ENCODE data around the gene MSMB.
"Not testable (repeated sequence)": the region's sequence is repeated elsewhere in the genome, so short reads cannot be mapped to it uniquely, and the experiment has no call there.

Gene MSMB

GRCh38 chr10:46050941-46051623 is 5.0 kb upstream of the MSMB start:
- no peak for DNase-seq (ENCODE audit: low read depth in 1 of 2, low spot score in 1 of 2)
- Histone ChIP-seq H3K4me3 (replicated peaks; ENCODE audit: insufficient read depth, low read length) (no peak overlapping the region), H3K27me3 (ENCODE audit: insufficient read depth, poor library complexity, severe bottlenecking) (no peaks in the 10 kb centered on the region), H3K27ac (replicated peaks) (no peak overlapping the region)
- TF ChIP-seq, protein P1, sequence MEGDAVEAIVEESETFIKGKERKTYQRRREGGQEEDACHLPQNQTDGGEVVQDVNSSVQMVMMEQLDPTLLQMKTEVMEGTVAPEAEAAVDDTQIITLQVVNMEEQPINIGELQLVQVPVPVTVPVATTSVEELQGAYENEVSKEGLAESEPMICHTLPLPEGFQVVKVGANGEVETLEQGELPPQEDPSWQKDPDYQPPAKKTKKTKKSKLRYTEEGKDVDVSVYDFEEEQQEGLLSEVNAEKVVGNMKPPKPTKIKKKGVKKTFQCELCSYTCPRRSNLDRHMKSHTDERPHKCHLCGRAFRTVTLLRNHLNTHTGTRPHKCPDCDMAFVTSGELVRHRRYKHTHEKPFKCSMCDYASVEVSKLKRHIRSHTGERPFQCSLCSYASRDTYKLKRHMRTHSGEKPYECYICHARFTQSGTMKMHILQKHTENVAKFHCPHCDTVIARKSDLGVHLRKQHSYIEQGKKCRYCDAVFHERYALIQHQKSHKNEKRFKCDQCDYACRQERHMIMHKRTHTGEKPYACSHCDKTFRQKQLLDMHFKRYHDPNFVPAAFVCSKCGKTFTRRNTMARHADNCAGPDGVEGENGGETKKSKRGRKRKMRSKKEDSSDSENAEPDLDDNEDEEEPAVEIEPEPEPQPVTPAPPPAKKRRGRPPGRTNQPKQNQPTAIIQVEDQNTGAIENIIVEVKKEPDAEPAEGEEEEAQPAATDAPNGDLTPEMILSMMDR (IDR thresholded peaks at IDR 0.05; ENCODE audit: insufficient read depth, low read length), result no peak
- TF ChIP-seq SPI1 (IDR thresholded peaks at IDR 0.05; ENCODE audit: borderline replicate concordance, low read depth), result peak; percentile 20; the same call in 1 of the 2 replicates
- no peak for TF ChIP-seq POLR2AphosphoS5 (IDR thresholded peaks at IDR 0.05; ENCODE audit: low read depth)
- TF ChIP-seq GABPA (IDR thresholded peaks at IDR 0.05; ENCODE audit: low read depth), result no peak
- TF ChIP-seq, protein P2, sequence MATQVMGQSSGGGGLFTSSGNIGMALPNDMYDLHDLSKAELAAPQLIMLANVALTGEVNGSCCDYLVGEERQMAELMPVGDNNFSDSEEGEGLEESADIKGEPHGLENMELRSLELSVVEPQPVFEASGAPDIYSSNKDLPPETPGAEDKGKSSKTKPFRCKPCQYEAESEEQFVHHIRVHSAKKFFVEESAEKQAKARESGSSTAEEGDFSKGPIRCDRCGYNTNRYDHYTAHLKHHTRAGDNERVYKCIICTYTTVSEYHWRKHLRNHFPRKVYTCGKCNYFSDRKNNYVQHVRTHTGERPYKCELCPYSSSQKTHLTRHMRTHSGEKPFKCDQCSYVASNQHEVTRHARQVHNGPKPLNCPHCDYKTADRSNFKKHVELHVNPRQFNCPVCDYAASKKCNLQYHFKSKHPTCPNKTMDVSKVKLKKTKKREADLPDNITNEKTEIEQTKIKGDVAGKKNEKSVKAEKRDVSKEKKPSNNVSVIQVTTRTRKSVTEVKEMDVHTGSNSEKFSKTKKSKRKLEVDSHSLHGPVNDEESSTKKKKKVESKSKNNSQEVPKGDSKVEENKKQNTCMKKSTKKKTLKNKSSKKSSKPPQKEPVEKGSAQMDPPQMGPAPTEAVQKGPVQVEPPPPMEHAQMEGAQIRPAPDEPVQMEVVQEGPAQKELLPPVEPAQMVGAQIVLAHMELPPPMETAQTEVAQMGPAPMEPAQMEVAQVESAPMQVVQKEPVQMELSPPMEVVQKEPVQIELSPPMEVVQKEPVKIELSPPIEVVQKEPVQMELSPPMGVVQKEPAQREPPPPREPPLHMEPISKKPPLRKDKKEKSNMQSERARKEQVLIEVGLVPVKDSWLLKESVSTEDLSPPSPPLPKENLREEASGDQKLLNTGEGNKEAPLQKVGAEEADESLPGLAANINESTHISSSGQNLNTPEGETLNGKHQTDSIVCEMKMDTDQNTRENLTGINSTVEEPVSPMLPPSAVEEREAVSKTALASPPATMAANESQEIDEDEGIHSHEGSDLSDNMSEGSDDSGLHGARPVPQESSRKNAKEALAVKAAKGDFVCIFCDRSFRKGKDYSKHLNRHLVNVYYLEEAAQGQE (IDR thresholded peaks at IDR 0.05; ENCODE audit: insufficient replicate concordance, low read depth), result no peak

DNA sequence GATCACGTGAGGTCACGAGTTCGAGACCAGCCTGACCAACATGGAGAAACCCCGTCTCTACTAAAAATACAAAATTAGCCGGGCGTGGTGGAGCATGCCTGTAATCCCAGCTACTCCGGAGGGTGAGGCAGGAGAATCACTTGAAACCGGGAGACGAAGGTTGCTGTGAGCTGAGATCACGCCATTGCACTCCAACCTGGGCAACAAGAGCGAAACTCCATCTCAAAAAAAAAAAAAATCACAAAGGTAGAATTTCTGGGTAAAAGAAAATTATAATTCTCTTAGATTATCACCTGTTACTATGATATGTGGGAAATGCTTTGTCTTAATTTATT is 3.4 kb upstream of the MSMB start:
- DNase-seq (ENCODE audit: low read depth in 1 of 2, low spot score in 1 of 2); H3K27me3 ChIP-seq (ENCODE audit: insufficient read depth, poor library complexity, severe bottlenecking); H3K27ac ChIP-seq (replicated peaks); H3K4me3 ChIP-seq (replicated peaks; ENCODE audit: insufficient read depth, low read length): not testable (repeated sequence)

GRCh38 chr10:46048152-46048551 is 2.1 kb upstream of the MSMB start:
- H3K27ac ChIP-seq (replicated peaks), result no peak overlapping the region
- no peak for DNase-seq (ENCODE audit: low read depth in 1 of 2, low spot score in 1 of 2)
- no peak overlapping the region for H3K4me3 ChIP-seq (replicated peaks; ENCODE audit: insufficient read depth, low read length)
- no peaks in the 10 kb centered on the region for H3K27me3 ChIP-seq (ENCODE audit: insufficient read depth, poor library complexity, severe bottlenecking)
- TF ChIP-seq, protein P2 (IDR thresholded peaks at IDR 0.05; ENCODE audit: insufficient replicate concordance, low read depth), result no peak
- TF ChIP-seq SPI1 (IDR thresholded peaks at IDR 0.05; ENCODE audit: borderline replicate concordance, low read depth), result no peak
- no peak for TF ChIP-seq POLR2AphosphoS5 (IDR thresholded peaks at IDR 0.05; ENCODE audit: low read depth)
- TF ChIP-seq, protein P1 (IDR thresholded peaks at IDR 0.05; ENCODE audit: insufficient read depth, low read length), result no peak
- no peak for TF ChIP-seq GABPA (IDR thresholded peaks at IDR 0.05; ENCODE audit: low read depth)

DNA sequence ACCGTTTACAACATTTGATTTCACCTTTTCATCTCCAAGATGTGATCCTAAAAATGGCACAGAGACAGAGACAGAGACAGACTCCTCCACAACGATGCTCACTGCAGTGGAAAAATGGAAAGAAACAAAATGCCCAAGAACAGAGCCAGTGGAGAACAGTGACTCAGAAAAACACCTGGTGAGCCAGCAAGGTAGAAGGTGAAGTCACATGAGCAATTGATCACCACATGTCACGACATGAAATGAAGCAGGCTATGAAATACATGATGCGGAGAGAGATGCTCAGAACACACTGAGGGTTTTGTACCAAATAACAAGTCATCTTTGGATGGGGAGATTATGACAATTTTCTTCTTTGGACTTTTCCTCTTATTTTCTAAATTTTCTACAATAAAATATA is 3.5 kb downstream of the MSMB start:
- H3K4me3 ChIP-seq (replicated peaks; ENCODE audit: insufficient read depth, low read length), result no peak overlapping the region
- TF ChIP-seq SPI1 (IDR thresholded peaks at IDR 0.05; ENCODE audit: borderline replicate concordance, low read depth), result no peak
- TF ChIP-seq, protein P1 (IDR thresholded peaks at IDR 0.05; ENCODE audit: insufficient read depth, low read length), result no peak
- TF ChIP-seq, protein P2 (IDR thresholded peaks at IDR 0.05; ENCODE audit: insufficient replicate concordance, low read depth), result no peak
- no peak overlapping the region for H3K27ac ChIP-seq (replicated peaks)
- no peak for DNase-seq (ENCODE audit: low read depth in 1 of 2, low spot score in 1 of 2)
- H3K27me3 ChIP-seq (ENCODE audit: insufficient read depth, poor library complexity, severe bottlenecking), result no peaks in the 10 kb centered on the region
